ENCODE data around the gene EGLN1. TPM values are rescaled to one million over a fixed set of nuclear protein-coding genes. Genes with fewer than 3 reads are reported as not detected.

Gene EGLN1
- total and polyA plus RNA-seq, 2 experiments from 2014 or later: 1.9 to 6.0 TPM

DNA sequence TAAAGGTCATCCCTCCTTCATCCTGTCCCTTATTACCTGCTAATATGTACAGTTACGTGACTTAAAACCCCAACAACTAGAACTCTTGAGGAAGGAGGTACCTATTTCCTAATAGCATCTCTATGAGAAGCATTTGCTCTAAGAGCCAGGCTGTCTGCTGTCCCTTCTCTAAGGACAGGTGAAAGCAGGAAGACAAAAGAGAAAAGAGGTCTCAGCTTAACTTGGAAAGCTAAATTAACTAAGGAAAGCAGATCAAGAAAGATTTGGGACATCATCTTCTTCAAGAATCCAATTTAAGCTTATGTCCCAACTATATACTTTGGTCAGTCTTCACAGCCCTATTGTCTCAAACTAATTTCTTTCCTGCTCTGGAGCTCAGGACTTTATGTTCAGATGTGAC is 2.9 kb downstream of the EGLN1 start (continued):
- TF ChIP-seq, protein P1, sequence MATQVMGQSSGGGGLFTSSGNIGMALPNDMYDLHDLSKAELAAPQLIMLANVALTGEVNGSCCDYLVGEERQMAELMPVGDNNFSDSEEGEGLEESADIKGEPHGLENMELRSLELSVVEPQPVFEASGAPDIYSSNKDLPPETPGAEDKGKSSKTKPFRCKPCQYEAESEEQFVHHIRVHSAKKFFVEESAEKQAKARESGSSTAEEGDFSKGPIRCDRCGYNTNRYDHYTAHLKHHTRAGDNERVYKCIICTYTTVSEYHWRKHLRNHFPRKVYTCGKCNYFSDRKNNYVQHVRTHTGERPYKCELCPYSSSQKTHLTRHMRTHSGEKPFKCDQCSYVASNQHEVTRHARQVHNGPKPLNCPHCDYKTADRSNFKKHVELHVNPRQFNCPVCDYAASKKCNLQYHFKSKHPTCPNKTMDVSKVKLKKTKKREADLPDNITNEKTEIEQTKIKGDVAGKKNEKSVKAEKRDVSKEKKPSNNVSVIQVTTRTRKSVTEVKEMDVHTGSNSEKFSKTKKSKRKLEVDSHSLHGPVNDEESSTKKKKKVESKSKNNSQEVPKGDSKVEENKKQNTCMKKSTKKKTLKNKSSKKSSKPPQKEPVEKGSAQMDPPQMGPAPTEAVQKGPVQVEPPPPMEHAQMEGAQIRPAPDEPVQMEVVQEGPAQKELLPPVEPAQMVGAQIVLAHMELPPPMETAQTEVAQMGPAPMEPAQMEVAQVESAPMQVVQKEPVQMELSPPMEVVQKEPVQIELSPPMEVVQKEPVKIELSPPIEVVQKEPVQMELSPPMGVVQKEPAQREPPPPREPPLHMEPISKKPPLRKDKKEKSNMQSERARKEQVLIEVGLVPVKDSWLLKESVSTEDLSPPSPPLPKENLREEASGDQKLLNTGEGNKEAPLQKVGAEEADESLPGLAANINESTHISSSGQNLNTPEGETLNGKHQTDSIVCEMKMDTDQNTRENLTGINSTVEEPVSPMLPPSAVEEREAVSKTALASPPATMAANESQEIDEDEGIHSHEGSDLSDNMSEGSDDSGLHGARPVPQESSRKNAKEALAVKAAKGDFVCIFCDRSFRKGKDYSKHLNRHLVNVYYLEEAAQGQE (IDR thresholded peaks at IDR 0.05; ENCODE audit: unreplicated experiment): no peak
- no peak for TF ChIP-seq NANOG (IDR thresholded peaks at IDR 0.05; ENCODE audit: borderline replicate concordance)

DNA sequence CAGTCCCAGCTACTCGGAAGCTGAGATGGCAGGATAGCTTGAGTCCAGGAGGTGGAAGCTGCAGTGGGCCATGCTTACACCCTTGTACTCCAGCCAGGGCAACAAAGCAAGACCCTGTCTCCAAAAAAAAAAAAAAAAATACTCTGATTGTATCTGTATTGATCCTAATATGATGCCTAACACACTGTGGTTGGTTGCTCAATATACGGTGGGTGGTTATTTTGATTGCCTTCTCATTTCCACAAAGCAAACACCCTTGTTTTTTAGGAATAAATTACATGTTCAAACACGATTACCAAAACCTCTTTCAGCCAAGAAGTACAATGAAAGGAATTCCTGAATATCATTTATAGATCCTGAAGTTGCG is 3.4 kb downstream of the EGLN1 start:
- Mint-ChIP-seq H3K9me3 (no peaks in the 10 kb centered on the region), H3K4me1 (peaks cover 22% of the 10 kb centered on the region), H3K36me3 (ENCODE audit: low read depth) (no peaks in the 10 kb centered on the region; the same call in 2 of the 3 replicates), H3K27ac (no peak overlapping the region), H3K27me3 (ENCODE audit: insufficient read depth, low read depth, poor library complexity) (peaks cover 31% of the 10 kb centered on the region), H3K4me3 (no peak overlapping the region)
- TF ChIP-seq STAT1 (IDR thresholded peaks at IDR 0.05; ENCODE audit: unreplicated experiment): no peak
- Histone ChIP-seq H3K4me2 (no peak overlapping the region), H3K27me3 (ENCODE audit: insufficient read depth) (peaks cover 62% of the 10 kb centered on the region), H3K9me2 (ENCODE audit: insufficient read depth) (no peaks in the 10 kb centered on the region), H3K36me3 (ENCODE audit: insufficient read depth) (no peaks in the 10 kb centered on the region), H3K4me3 (no peak overlapping the region), H2AFZ (no peak overlapping the region), H3K4me1 (ENCODE audit: insufficient read depth) (peaks cover 22% of the 10 kb centered on the region), H3K27ac (ENCODE audit: low read depth) (no peak overlapping the region), H4K20me1 (replicated peaks; ENCODE audit: insufficient read depth) (peaks cover 42% of the 10 kb centered on the region), H3K79me2 (replicated peaks; ENCODE audit: insufficient read depth) (peaks cover 6% of the 10 kb centered on the region), H3F3A (replicated peaks; ENCODE audit: low read depth) (peaks cover 11% of the 10 kb centered on the region; the same call in 1 of the 2 replicates)
- ATAC-seq: no peak
- no peak for DNase-seq (ENCODE audit: low spot score)

DNA sequence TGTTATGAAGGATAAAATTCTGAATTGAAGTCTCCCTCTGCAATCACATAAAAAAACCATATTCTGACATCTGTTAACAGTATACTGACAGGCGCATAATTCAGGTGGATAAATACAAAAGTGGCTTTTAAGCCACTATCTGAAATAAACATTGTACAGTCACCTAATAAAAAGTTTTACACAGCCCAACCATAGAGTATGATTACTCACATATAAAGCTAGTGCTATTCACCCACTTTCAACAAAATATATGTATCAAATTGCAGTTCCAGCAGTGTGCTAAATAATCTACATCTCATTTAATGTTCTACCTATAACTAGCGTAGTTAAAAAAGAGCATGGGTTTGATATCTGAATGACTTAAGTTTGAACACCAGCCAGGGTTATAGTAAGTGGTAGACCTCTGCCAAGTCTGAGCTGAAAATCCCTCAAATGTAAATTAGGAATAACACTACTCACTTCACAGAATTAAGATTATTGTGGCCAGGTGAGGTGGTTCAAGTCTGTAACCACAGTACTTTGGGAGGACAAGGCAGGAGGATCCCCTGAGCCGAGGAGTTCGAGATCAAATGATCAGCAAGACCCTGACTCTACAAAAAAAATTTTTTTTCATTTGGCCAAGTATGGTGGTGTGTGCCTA is 3.9 kb downstream of the EGLN1 start:
- no peaks in the 10 kb centered on the region; the same call in 2 of the 3 replicates for H3K36me3 Mint-ChIP-seq (ENCODE audit: low read depth)
- ATAC-seq: no peak
- Histone ChIP-seq H3K36me3 (ENCODE audit: insufficient read depth) (no peaks in the 10 kb centered on the region), H3K27ac (ENCODE audit: low read depth) (no peak overlapping the region), H3F3A (replicated peaks; ENCODE audit: low read depth) (peaks cover 11% of the 10 kb centered on the region; the same call in 1 of the 2 replicates), H3K4me3 (no peak overlapping the region), H3K27me3 (ENCODE audit: insufficient read depth) (peaks cover 57% of the 10 kb centered on the region), H2AFZ (no peak overlapping the region), H4K20me1 (replicated peaks; ENCODE audit: insufficient read depth) (peaks cover 47% of the 10 kb centered on the region), H3K4me2 (no peak overlapping the region), H3K79me2 (replicated peaks; ENCODE audit: insufficient read depth) (peaks cover 6% of the 10 kb centered on the region), H3K4me1 (ENCODE audit: insufficient read depth) (peaks cover 20% of the 10 kb centered on the region), H3K9me2 (ENCODE audit: insufficient read depth) (no peaks in the 10 kb centered on the region)
- no peaks in the 10 kb centered on the region for H3K9me3 Mint-ChIP-seq
- peaks cover 31% of the 10 kb centered on the region for H3K27me3 Mint-ChIP-seq (ENCODE audit: insufficient read depth, low read depth, poor library complexity)
- H3K27ac Mint-ChIP-seq: no peak overlapping the region
- no peak for DNase-seq (ENCODE audit: low spot score)
- H3K4me3 Mint-ChIP-seq: no peak overlapping the region
- peaks cover 19% of the 10 kb centered on the region for H3K4me1 Mint-ChIP-seq
- TF ChIP-seq EZH2phosphoT487 (IDR thresholded peaks at IDR 0.05; ENCODE audit: unreplicated experiment) (no peak), CREB1 (CRISPR knock-in tag; IDR thresholded peaks at IDR 0.05; ENCODE audit: low read depth) (no peak), STAT1 (IDR thresholded peaks at IDR 0.05; ENCODE audit: unreplicated experiment) (no peak), POLR2AphosphoS5 (IDR thresholded peaks at IDR 0.05; ENCODE audit: low read depth) (no peak)
- TF ChIP-seq, protein P2, sequence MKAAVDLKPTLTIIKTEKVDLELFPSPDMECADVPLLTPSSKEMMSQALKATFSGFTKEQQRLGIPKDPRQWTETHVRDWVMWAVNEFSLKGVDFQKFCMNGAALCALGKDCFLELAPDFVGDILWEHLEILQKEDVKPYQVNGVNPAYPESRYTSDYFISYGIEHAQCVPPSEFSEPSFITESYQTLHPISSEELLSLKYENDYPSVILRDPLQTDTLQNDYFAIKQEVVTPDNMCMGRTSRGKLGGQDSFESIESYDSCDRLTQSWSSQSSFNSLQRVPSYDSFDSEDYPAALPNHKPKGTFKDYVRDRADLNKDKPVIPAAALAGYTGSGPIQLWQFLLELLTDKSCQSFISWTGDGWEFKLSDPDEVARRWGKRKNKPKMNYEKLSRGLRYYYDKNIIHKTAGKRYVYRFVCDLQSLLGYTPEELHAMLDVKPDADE (IDR thresholded peaks at IDR 0.05): no peak
- TF ChIP-seq, protein P3, sequence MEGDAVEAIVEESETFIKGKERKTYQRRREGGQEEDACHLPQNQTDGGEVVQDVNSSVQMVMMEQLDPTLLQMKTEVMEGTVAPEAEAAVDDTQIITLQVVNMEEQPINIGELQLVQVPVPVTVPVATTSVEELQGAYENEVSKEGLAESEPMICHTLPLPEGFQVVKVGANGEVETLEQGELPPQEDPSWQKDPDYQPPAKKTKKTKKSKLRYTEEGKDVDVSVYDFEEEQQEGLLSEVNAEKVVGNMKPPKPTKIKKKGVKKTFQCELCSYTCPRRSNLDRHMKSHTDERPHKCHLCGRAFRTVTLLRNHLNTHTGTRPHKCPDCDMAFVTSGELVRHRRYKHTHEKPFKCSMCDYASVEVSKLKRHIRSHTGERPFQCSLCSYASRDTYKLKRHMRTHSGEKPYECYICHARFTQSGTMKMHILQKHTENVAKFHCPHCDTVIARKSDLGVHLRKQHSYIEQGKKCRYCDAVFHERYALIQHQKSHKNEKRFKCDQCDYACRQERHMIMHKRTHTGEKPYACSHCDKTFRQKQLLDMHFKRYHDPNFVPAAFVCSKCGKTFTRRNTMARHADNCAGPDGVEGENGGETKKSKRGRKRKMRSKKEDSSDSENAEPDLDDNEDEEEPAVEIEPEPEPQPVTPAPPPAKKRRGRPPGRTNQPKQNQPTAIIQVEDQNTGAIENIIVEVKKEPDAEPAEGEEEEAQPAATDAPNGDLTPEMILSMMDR (conservative IDR thresholded peaks at IDR 0.05; ENCODE audit: low read depth in 2 of 2): no peak
